Tibial artery (tissue), 4 donors: Measurements from ENCODE around the gene HAPLN2.

Source experiments
- DNase-seq, 2 donors: peaks; one replicate each; pipeline ENCODE4 v3.0.0-alpha.2; 2019
- H3K27ac ChIP-seq, 2 donors: fragments of 200-600 bp; sonication (generic) in 1 of 2; 1 replicate in 1 of 2; 2 replicates in 1 of 2; pipeline ENCODE4 v1.5.1; 2018 to 2019; ENCODE audit warnings: mild to moderate bottlenecking in 1 of 2
- H3K27me3 ChIP-seq, 2 donors: fragments of 200-600 bp; sonication (generic) in 1 of 2; one replicate each; pipeline versions ENCODE4 v1.5.1 to v1.6.0; 2016 to 2019
- H3K36me3 ChIP-seq, 3 donors: fragments of 200-600 bp; sonication (generic) in 2 of 3; one replicate each; pipeline ENCODE4 v1.5.1; 2016 to 2019; ENCODE audit warnings: mild to moderate bottlenecking in 2 of 3
- H3K4me1 ChIP-seq, 4 donors: fragments of 200-600 bp; sonication (generic) in 2 of 4; 1 replicate in 3 of 4; 2 replicates in 1 of 4; pipeline ENCODE4 v1.5.1; 2016 to 2019
- H3K4me3 ChIP-seq, 2 donors: fragments of 200-600 bp; sonication (generic) in 1 of 2; 1 replicate in 1 of 2; 2 replicates in 1 of 2; pipeline ENCODE4 v1.5.1; 2018 to 2019; ENCODE audit warnings: mild to moderate bottlenecking in 2 of 2
- H3K9me3 ChIP-seq, 3 donors: fragments of 200-600 bp; sonication (generic) in 1 of 3; one replicate each; pipeline ENCODE4 v1.5.1; 2016 to 2019
- CTCF ChIP-seq, 2 experiments: fragments of 200-600 bp in 1 of 2; fragments of 450-650 bp in 1 of 2; IDR thresholded peaks; one replicate each; pipeline ENCODE4 v1.5.1; 2017 to 2019; ENCODE audit warnings: antibody characterized with exemption in 2 of 2, mild to moderate bottlenecking in 1 of 2, moderate library complexity in 1 of 2
- intact Hi-C: fragments of 100-400 bp; cut with DNase I; formaldehyde crosslinking; loops from one replicate; pipeline ENCODE4 v1.15.0; 2023; ENCODE audit warnings: low total_unique reads

The HAPLN2 gene

GRCh38 chr1:156655151-156655903 lies 36.1 kb downstream of the HAPLN2 start:
- Histone ChIP-seq H3K27me3 (peaks cover 0 to 55% of the 10 kb centered on the region in 2 donors), H3K4me3 (no peak overlapping the region), H3K4me1 (peaks cover 0 to 36% (median 25%) of the 10 kb centered on the region in 4 donors), H3K27ac (no peak overlapping the region), H3K36me3 (no peaks in the 10 kb centered on the region), H3K9me3 (no peaks in the 10 kb centered on the region)
- no peak for DNase-seq
- intact Hi-C loops: loop anchor here (5.0 kb wide), 2 partner anchors 73 to 268 kb away; no protein-coding TSS in a partner anchor
- TF ChIP-seq CTCF (IDR thresholded peaks at IDR 0.05): no peak

GRCh38 chr1:156655904-156656516 lies 36.8 kb downstream of the HAPLN2 start:
- no peak overlapping the region for H3K27ac ChIP-seq
- H3K36me3 ChIP-seq: no peaks in the 10 kb centered on the region
- no peaks in the 10 kb centered on the region for H3K9me3 ChIP-seq
- TF ChIP-seq CTCF (IDR thresholded peaks at IDR 0.05): no peak
- H3K4me1 ChIP-seq: peaks cover 0 to 43% (median 31%) of the 10 kb centered on the region in 4 donors
- intact Hi-C loops: loop anchor here (2.0 to 5.0 kb wide), 3 partner anchors 29 to 269 kb away; no protein-coding TSS in a partner anchor
- H3K27me3 ChIP-seq: peaks cover 0 to 48% of the 10 kb centered on the region in 2 donors
- no peak for DNase-seq
- H3K4me3 ChIP-seq: no peak overlapping the region

GRCh38 chr1:156656806-156657740 lies 37.9 kb downstream of the HAPLN2 start:
- peak; percentile 72 to 89 for DNase-seq

GRCh38 chr1:156657741-156658319 lies 38.6 kb downstream of the HAPLN2 start:
- no peak for DNase-seq
- TF ChIP-seq CTCF (IDR thresholded peaks at IDR 0.05): no peak
- H3K27ac ChIP-seq: no peak overlapping the region
- peaks cover 0 to 61% (median 50%) of the 10 kb centered on the region in 4 donors for H3K4me1 ChIP-seq
- intact Hi-C loops: loop anchor here (2.0 to 5.0 kb wide), 4 partner anchors 23 to 271 kb away; no protein-coding TSS in a partner anchor
- H3K36me3 ChIP-seq: no peaks in the 10 kb centered on the region
- H3K4me3 ChIP-seq: peak overlapping the region; percentile 32 to 40
- peaks cover 0 to 29% of the 10 kb centered on the region in 2 donors for H3K27me3 ChIP-seq
- no peaks in the 10 kb centered on the region for H3K9me3 ChIP-seq

More at GRCh38 chr1:156656806-156657740, 37.9 kb downstream of the HAPLN2 start:
- Histone ChIP-seq H3K36me3 (no peaks in the 10 kb centered on the region), H3K4me1 (peaks cover 0 to 54% (median 42%) of the 10 kb centered on the region in 4 donors), H3K4me3 (peak overlapping the region; percentile 32 to 40), H3K9me3 (no peaks in the 10 kb centered on the region), H3K27me3 (peaks cover 0 to 37% of the 10 kb centered on the region in 2 donors), H3K27ac (no peak overlapping the region)
- intact Hi-C loops: loop anchor here (2.0 to 5.0 kb wide), 3 partner anchors 30 to 270 kb away; no protein-coding TSS in a partner anchor
- TF ChIP-seq CTCF (IDR thresholded peaks at IDR 0.05): peak; percentile 94 to 98

DNA sequence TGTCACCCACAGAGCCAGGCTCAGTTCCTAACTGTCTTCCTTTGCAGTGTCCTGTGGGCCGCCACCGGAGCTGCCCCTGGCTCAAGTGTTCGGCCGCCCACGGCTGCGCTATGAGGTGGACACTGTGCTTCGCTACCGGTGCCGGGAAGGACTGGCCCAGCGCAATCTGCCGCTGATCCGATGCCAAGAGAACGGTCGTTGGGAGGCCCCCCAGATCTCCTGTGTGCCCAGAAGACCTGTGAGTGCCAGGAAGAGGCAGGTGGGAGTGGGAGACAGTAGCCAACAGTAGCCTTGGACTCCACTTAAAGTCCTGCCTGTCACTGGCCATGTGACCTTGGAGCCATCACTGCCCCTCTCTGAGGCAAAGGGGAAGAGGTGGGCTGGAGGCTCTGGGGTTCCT lies 39.3 kb downstream of the HAPLN2 start:
- peaks cover 0 to 68% (median 56%) of the 10 kb centered on the region in 4 donors for H3K4me1 ChIP-seq

More for the DNA sequence above, 39.3 kb downstream of the HAPLN2 start:
- no peak for DNase-seq
- H3K27ac ChIP-seq: no peak overlapping the region
- no peak overlapping the region for H3K4me3 ChIP-seq
- no peak for TF ChIP-seq CTCF (IDR thresholded peaks at IDR 0.05)
- intact Hi-C loops: loop anchor here (2.0 to 5.0 kb wide), 3 partner anchors 22 to 271 kb away; no protein-coding TSS in a partner anchor
- H3K36me3 ChIP-seq: no peaks in the 10 kb centered on the region
- H3K9me3 ChIP-seq: no peaks in the 10 kb centered on the region
- H3K27me3 ChIP-seq: peaks cover 0 to 23% of the 10 kb centered on the region in 2 donors
